HG03378 (cell line): ENCODE data around the gene SS18L1.
A peak's percentile ranks its signal among the peaks of the same experiment; 100 is the strongest.
"Not testable (repeated sequence)": the region's sequence is repeated elsewhere in the genome, so short reads cannot be mapped to it uniquely, and the experiment has no call there.

Source experiments
- ATAC-seq: cut with Tn5 transposase; IDR thresholded peaks from one replicate; pipeline ENCODE4 v1.9.1; 2021; ENCODE audit warnings: mild to moderate bottlenecking, moderate library complexity; ENCODE audit not compliant: unreplicated experiment

The SS18L1 gene, protein sequence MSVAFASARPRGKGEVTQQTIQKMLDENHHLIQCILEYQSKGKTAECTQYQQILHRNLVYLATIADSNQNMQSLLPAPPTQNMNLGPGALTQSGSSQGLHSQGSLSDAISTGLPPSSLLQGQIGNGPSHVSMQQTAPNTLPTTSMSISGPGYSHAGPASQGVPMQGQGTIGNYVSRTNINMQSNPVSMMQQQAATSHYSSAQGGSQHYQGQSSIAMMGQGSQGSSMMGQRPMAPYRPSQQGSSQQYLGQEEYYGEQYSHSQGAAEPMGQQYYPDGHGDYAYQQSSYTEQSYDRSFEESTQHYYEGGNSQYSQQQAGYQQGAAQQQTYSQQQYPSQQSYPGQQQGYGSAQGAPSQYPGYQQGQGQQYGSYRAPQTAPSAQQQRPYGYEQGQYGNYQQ

DNA sequence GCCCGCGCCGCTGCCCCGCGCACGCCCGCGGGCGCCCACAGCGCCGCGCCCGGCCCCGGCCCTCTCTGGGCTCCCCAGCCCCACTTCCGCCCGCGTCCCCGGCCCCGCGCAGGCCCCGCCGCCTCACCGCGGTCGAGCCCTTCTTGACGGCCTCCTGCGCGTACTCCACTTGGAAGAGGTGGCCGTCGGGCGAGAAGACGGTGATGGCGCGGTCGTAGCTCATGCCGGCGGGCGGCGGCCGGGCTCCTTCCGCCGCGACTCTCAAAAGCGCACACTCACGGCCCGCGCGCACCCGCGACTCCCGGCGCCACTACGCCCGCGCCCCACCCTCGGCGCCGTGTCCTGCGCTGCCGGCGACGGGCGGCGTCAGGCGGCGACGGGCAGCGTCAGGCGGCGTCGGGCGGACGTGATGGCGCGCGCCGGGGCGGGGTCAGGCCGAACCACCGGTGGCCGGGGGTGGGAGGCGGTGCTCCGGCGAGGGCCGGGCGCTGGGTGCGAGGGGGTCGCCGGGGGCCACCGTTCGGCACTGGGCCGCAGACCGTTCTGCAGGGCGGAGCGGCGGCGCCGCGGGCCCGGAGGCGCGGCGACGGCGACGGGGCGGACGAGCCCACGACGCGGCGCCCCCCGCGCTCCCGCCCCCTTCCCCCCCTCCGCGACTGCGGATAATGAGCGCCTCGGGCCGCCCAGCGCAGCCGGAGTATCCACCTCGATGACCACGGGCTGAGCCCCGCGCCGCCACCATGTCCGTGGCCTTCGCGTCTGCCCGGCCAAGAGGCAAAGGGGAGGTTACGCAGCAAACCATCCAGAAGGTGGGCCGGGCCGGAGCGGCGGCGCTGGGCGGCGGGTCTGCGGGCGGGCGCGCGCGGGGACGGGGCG lies at the start of gene SS18L1, which contains the start of gene PSMA7:
Gene SS18L1, plus strand, starts transcription at position 689 of the 876 bp plus-strand sequence. Its CDS starts 52 bp downstream, at position 741.
Gene PSMA7, minus strand, starts transcription at position 314 of the 876 bp plus-strand sequence. Its CDS starts 91 bp downstream, at position 223.
- ATAC-seq = peak; percentile 37

DNA sequence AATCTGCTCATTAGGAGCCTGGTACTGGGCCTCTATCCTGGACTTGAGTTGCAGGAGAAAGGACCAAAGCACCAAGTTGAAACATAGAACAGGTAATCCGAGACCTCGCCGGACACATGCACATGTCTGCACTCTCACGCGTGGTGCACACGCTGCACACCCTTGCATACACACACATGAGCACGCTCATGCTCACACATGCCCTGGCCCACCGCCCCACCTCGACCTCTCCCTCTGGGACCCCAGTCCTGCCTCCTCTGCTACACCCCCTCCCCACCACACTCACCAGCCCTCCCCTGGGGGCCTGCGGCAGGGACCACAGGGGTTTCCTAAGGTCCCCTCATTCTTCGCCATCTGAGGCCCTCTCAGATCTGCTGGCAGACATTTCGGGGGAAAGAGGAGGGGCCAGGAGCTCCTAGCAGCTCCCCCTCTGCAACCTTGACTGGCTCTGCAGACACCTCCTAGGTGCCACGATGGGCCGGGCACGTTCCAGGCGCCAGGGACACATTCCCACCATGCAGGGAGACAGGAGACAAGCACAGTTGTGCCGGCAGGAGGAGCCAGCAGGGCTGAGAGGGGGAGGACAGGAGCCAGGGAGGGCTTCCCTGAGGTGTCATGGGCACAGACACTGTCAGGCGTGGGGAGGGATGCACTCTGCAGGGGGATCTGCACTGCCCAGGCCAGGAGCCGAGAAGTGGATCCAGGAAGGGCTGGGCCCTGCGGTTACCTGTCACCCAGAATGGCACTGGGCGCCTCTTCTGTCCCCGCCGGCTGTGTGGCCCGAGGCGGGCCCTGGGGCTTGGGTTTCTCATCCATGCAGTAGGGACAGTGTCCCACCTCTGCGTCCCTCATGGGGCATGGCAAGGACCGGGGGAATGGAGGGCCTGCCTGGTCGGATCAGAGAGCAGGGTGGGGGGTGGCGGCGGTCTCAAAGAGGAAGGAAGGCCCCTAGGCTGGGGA lies 46.9 kb upstream of the SS18L1 start:
- no peak for ATAC-seq

DNA sequence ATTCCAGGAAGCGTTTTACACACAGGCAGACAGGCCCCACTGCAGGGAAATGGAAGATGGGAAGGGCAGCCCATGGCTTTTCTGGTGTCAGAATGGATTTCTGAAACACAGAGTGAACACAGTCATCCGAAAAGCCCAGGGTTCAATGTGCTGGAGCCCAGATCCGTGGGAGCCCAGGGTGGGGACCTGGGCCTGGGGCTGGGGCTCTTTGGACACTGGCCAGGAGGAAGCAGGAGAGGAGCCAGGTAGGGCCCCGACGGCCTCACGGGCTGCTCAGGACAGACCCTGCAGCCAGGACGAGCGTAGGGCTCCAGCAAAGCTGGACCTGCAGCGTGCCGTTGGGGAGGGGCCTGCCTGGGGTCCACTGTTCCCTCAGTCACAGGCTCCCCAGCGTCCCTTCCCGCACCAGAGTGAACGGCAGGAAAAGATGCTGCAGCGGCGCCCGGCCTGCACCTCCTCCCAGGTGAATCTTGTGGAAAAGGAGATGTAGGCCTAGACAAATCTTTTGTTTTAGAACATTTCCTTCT lies 45.6 kb upstream of the SS18L1 start:
- no peak for ATAC-seq

DNA sequence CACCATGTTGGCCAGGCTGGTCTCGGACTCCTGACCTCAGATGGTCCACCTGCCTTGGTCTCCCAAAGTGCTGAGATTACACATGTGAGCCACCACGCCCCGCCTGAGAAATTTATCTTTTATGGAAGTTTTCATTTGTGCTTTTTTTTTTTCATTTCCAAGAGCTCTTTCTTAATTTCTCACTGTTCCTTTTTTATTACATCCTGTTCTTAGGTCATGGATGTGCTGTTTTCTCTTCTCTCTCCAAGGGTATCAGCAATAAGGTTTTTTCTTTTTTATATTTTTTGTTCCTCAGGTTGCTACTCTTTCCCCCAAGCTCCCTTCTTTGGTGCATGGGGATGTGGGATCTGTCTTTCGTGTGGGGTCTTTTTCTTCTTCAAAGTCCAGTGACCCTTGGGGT lies 42.5 kb upstream of the SS18L1 start:
- no peak for ATAC-seq

DNA sequence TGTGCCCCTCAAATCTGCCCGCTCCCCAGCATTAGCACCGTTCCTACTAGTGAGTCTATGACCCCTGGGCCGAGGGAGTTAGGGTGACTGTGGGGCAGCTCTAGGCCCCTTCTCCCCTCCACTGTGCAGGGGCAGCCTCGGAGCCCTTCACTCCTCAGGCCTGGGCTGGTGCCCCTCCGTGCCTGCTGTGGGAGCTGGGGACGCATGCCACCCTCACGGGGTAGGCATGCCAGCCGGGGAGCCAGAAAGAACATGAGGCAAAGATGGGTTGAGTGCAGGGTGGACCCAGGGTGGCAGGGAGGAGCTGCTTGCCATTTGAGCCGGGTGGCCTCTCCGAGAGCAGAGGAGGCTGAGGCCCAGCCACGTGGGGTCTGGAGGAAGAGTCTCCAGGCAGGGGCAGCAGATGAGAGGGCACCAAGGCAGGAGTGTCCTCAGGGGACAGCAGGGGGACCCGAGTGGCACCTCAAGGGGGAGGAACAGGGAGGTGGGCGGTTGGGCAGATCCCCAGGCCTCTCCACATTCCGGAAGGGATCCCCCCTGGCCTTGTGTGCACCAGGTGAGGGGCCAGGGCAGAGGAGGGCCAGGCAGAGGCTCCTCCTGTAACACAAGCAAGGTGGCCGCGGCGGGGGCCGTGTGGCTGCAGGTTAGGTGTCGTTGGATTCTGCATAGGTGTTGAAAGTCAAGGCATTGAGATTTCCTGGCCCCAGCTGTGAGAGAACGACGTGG lies 39.9 kb upstream of the SS18L1 start:
- ATAC-seq = no peak

DNA sequence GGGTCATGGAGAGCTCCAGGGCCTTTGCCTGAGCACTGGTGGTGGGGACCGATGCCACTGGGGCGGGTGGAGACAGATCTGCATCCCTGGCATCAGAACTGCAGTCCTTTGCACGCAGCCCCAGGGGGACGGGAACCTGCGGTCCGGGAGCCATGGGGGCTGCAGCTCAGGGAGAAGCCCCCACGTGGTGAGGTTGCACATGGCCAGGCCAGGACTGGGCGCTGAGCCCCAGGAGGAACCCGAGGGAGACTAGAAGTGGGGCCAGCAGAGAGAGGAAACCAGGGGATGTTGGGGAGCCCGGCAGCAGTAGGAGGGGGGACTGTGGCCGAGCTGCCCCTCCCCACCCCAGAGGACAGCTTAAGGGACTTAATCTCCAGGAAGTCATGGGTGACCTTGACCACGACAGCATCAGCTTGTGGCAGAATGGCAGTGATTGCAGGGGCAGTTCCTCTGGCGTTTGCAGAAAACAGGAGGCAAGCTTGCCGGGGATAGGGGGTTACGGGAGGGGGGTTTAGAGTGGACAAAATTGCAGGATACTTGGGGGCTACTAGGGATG lies 39.3 kb upstream of the SS18L1 start:
- no peak for ATAC-seq

DNA sequence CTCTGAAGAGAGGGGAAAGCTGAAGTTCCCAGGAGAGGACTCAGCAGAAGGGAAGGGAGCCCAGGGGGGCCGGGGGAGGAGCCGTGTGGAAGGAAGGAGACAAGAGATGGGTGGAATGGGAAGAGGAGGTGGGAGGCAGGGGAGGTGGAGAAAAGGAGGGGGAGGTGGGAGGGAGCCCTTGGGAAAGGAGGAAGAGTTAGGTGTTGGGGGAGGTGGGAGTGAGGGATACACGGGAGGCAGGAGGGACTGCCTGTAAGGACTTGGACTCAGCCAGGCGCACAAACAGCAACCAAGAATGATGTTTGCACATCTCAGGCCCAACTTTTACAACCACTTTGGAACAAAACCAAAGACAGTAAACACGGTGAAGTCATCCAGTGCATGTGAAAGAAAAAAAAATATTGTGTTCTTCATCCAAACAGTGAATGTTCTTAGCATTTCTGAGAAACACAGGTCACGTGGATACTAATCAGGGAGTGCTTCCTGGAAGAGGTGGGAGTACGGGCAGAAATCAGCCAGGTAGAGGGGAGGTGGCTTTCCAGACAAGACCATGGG lies 38.7 kb upstream of the SS18L1 start:
- no peak for ATAC-seq

DNA sequence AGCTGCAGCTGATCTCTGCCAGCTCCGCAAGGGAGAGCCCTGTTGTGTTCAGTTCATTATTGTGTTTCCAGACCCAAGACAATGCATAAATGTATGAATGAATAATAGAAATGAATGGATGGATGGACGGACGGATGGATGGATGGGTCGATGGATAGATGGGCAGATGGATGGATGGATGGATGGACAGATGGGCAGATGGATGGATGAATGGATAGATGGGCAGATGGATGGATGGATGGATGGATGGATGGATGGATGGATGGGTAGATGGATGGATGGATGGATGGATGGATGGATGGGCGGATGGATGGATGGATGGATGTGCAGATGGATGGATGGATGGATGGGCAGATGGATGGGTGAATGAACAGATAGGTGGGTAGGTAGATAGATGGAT lies 38.0 kb upstream of the SS18L1 start:
- ATAC-seq = no peak

DNA sequence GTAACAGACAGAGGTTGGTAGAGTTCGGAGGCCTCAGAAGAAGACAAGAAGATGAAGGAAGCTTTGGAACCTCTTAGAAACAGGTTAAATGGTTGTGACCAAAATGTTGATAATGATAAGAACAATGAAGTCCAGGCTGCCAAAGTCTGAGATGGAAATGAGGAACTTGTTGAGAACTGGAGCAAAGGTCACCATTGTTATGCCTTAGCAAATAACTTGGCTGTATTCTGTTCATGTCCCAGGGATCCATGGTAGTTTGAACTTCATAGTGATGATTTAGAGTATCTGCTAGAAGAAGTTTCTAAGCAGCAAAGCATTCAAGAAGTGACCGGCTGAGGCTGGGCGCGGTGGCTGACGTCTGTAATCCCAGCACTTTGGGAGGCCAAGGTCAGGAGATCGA lies 32.4 kb upstream of the SS18L1 start:
- no peak for ATAC-seq

DNA sequence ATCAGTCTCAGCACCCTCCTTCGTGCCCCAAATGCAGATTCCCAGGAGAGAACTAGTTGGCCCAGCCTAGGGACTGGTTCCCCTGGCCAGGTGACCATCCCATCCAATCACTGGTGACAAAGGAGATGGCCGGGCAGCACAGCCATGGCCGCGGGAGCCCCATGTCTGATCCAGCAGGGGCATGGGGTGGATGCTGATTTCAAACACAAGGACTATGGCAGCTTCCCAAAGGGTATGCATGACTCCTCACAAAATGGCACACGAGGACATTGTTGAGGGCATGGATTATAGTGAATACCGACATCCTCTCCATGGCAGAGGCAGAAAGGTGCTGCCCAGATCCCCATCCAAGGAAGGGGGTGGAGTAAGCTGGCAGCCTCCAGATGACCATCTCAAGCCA lies 31.2 kb upstream of the SS18L1 start:
- ATAC-seq = no peak

DNA sequence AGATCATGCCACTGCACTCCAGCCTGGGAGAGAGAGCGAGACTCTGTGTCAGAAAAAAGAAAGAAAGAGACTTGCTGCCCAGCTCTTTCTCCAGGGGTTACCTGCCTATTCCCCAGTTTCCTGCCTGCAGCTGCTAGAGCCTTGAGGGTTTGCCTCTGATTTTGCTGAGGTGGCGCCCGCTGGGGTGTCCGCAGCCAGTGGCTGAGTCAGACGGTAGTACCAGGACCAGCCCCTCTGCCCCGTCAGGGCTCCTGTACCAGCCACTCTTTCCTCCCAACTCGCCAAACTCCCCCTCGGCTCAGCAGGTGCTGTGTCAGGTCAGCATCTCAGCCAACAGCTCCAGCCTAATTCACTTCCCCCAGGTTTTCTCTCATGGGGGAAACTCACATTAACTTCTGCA lies 28.7 kb upstream of the SS18L1 start:
- no peak for ATAC-seq

DNA sequence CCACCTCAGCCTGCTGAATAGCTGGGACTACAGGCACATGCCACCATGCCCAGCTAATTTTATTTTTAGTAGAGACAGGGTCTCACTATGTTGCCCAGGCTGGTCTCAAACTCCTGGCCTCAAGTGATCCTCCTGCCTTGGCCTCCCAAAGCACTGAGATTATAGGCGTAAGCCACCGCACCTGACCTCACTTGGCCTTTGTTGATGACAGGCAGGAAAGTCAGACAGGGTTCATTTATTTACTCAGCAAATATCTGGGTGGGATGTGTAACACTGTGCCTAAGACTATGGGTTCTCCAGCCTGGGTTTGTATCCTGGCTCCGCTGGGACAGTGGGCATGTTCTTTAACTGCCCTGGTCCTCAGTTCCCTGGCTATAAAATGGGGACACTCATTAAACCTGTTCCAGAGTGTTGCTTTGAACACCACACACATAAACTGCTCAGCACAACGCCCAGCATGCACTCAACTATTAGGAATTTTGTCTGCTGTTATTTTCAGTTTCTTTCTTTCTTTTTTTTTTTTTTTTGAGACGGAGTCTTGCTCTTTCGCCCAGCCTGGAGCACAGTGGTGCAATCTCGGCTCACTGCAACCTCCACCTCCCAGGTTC lies 27.7 kb upstream of the SS18L1 start:
- not testable (repeated sequence) for ATAC-seq

DNA sequence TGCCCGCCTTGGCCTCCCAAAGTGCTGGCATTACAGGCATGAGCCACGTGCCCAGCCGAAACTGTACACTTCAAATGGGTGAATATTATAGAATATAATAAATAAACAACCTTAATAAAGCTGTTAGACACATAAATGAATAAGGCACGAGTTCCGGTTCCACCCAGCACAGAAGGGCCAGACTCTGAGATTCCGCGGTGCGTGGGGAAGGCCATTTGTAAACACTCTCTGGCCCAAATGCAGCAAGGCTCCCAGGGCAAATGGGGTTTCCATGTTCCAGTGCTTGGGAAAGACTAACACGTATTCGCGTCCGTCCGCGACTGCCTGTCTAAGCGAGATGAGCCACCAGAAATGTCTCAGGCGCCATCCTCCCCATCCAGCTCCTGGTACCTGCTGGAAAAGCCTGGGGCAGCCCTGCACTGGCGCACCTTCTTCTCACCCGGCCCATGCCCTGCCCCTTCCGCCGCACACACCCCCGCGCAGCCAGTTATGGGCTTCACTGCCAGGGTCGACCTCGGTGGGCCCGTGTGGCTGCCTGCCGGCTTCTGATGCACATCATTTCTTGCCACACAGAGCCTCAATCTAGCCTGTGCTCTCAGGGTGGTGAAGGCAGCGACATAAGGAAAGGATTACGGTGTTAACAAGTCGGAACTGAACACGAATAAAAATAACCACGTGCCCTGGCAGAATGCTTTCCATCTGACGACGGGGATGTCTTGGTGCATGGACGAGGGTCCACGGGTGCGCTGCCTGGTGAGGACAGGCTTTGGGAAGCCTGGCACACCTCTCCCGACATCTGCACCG lies 26.8 kb upstream of the SS18L1 start:
- ATAC-seq = no peak

DNA sequence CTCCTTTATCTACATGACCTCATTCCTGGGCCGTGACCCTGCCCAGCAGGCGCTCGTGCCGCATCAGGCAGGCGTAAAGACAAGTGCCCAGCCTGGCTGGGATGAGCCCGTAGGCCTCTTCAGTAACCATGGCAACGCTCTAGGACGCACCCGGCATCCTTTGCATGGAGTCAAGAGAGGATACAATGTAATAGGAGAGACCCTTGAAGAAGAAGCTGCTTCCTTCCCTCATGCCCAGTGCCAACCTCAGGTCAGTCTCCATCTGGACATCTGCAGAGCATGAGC lies 26.3 kb upstream of the SS18L1 start:
- no peak for ATAC-seq

DNA sequence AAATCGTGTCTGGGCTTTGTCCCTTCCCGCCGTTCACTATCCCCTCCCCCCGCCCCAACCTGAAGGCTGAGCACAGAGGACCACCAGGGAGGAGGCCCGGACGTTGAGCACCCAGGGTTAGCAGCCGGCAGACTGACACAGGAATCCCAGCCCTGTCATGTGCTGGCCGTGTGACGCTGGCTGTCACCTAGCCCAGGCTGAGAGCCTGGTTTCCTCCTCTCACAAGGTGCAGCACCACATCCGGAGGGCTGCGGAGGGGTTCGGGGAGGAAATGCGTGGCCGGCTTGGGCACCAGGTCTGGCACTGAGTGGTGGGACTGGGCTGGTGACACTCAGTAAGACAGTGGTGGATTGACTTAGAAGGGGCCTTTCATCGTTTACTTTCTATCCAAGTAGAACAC lies 25.9 kb upstream of the SS18L1 start:
- ATAC-seq = no peak

DNA sequence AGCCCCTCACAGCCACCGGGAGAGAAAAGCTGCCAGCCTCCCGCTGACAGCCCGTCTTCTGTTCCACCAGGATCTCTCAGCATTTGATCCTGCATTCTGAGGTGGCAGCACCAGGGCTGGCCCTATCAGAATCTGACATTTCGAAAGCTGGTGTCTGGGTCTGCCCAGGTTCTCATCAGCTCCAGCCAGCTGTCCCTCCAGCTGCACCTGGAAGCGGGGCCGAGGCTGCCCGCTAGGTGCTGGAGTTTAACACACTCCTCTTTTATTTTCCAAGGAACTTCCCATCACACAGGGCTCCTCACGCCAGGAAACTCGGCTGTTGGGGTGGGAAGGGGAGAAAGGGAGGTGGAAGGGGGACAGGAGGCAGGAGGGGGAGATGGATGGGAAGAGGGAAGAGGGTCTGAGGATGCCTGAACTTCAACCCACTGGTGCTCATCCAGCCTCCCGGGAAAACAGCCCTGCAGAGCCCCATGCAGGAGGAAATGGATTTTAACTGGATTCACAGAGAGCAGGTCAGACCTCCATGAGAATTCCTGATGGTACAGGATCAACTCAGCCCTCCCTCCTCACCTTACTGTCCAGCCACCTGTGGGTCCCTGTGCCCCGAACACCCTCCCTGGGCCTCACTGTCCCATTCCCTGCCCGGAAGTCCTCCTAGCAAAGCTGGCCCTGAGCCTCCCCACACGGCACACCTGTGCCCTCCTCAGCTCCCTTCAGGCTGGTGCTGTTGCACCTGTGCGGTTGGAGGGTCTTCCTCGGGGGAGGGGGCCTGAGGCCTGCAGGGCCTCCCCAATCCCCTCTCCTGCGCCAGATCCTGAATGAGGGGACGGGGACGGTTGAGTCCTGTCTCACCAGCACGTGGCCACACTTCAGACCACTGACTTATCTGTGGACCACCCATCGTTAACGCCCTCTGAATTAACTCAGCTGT lies 25.2 kb upstream of the SS18L1 start:
- ATAC-seq = no peak

DNA sequence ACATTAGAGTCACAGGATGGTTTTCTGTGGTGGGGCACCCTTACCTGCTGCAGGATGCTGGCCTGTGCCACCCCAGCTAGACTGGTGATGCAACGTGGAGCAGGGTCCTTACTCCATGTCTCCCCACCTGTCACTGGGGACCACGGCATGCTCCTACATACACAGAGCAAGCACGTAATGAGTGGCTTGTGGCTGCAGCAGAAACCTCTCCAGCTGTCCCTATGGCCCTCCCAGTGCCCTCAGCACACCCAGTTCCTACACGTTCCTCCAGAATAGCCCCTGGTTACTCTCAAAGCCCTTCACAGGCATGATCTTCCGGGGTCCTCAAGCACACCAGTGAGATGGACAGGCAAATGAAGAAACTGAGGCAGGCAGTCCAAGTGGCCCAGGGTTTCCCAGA lies 24.5 kb upstream of the SS18L1 start:
- ATAC-seq = no peak
